Osteoblast (primary cell): ENCODE measurements around the gene MRPS18A. TPM values are rescaled to one million over a fixed set of nuclear protein-coding genes. Genes with fewer than 3 reads are reported as not detected.
"Not testable (repeated sequence)": the region's sequence is repeated elsewhere in the genome, so short reads cannot be mapped to it uniquely, and the experiment has no call there.

Experiments
- DNase-seq: peaks from one replicate; pipeline ENCODE4 v3.0.0; 2011; ENCODE audit warnings: low spot score, mixed read lengths; ENCODE audit not compliant: insufficient read length; ENCODE audit errors: missing footprints
- H2AFZ ChIP-seq: 2 replicates; pipeline ENCODE4 v1.6.0; 2011; ENCODE audit warnings: mild to moderate bottlenecking, low read length
- H3K27ac ChIP-seq: 2 replicates; pipeline ENCODE4 v1.5.1; 2011; ENCODE audit warnings: mild to moderate bottlenecking, low read depth, low read length, moderate library complexity
- H3K27me3 ChIP-seq: 2 replicates; pipeline ENCODE4 v1.6.0; 2012; ENCODE audit warnings: mild to moderate bottlenecking, control low read depth, inconsistent platforms, low read length, moderate library complexity; ENCODE audit not compliant: insufficient read depth
- H3K36me3 ChIP-seq: 2 replicates; pipeline ENCODE4 v1.5.1; 2011; ENCODE audit warnings: mild to moderate bottlenecking, low read length, control low read depth, moderate library complexity; ENCODE audit not compliant: insufficient read depth
- H3K4me1 ChIP-seq: 2 replicates; pipeline ENCODE4 v1.5.1; 2011; ENCODE audit warnings: mild to moderate bottlenecking, low read length, control low read depth, moderate library complexity; ENCODE audit not compliant: insufficient read depth
- H3K4me2 ChIP-seq: 2 replicates; pipeline ENCODE4 v1.6.0; 2011; ENCODE audit warnings: mild to moderate bottlenecking, low read length; ENCODE audit not compliant: insufficient read depth
- H3K4me3 ChIP-seq: fragments of 200-600 bp; sonication (generic); 3 replicates; pipeline ENCODE4 v1.5.1; 2012; ENCODE audit warnings: mild to moderate bottlenecking, low read length, inconsistent platforms; ENCODE audit not compliant: insufficient read depth
- H3K79me2 ChIP-seq: 2 replicates; pipeline ENCODE4 v1.6.0; 2012; ENCODE audit warnings: mild to moderate bottlenecking, low read length, control low read depth, inconsistent platforms; ENCODE audit not compliant: insufficient read depth
- H3K9me3 ChIP-seq: 2 replicates; pipeline ENCODE4 v1.5.1; 2011; ENCODE audit warnings: low read depth, low read length, control low read depth
- H4K20me1 ChIP-seq: 2 replicates; pipeline ENCODE4 v1.6.0; 2012; ENCODE audit warnings: mild to moderate bottlenecking, low read length, control low read depth; ENCODE audit not compliant: insufficient read depth
- total RNA-seq: library from RNA; depleted of rRNA; stranded (reverse); fragments of >200 nt; gene quantifications from 2 replicates; pipeline ENCODE4 v1.2.3, GENCODE V29; 2012
- TF ChIP-seq, protein P1 (sequence below): IDR thresholded peaks from 2 replicates; pipeline ENCODE4 v1.5.1; 2011; ENCODE audit warnings: mild to moderate bottlenecking, low read depth, low read length, moderate library complexity; ENCODE audit errors: extremely low read depth

MRPS18A gene
- total RNA-seq, 1 donor, result 27.5 TPM

DNA sequence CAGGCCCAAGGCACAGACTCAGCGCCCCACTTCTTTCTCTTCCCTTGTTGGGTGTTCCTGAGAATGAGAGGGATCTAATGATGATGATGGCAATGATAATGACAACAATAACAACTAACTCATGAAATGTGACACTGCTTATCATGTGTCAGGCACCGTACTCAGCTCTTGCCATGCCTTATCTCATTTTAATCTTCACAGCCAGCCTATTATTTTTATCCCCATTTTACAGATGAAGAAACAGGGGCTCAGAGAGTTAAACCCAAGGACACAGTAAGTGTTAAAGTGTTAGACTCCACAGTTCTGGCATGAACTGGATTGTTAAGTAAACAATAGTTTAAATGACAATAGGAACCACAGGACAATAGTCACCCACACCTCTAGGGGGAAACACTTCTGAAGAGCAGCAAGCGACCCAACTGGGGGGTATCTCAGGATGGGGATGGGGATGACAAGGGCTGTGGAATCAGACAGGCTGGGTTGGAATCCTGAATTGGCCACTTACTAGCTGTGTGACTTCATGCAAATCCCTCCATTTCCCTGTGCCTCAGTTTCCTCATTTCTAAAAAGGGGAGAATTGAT lies 30.3 kb downstream of the MRPS18A start:
- Histone ChIP-seq H3K4me1 (no peaks in the 10 kb centered on the region), H2AFZ (no peak overlapping the region), H3K4me2 (no peak overlapping the region), H3K27ac (no peak overlapping the region), H3K4me3 (no peak overlapping the region), H3K36me3 (no peaks in the 10 kb centered on the region), H4K20me1 (no peaks in the 10 kb centered on the region), H3K79me2 (no peaks in the 10 kb centered on the region), H3K27me3 (no peaks in the 10 kb centered on the region), H3K9me3 (no peaks in the 10 kb centered on the region)
- TF ChIP-seq, protein P1, sequence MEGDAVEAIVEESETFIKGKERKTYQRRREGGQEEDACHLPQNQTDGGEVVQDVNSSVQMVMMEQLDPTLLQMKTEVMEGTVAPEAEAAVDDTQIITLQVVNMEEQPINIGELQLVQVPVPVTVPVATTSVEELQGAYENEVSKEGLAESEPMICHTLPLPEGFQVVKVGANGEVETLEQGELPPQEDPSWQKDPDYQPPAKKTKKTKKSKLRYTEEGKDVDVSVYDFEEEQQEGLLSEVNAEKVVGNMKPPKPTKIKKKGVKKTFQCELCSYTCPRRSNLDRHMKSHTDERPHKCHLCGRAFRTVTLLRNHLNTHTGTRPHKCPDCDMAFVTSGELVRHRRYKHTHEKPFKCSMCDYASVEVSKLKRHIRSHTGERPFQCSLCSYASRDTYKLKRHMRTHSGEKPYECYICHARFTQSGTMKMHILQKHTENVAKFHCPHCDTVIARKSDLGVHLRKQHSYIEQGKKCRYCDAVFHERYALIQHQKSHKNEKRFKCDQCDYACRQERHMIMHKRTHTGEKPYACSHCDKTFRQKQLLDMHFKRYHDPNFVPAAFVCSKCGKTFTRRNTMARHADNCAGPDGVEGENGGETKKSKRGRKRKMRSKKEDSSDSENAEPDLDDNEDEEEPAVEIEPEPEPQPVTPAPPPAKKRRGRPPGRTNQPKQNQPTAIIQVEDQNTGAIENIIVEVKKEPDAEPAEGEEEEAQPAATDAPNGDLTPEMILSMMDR, result no peak
- no peak for DNase-seq

DNA sequence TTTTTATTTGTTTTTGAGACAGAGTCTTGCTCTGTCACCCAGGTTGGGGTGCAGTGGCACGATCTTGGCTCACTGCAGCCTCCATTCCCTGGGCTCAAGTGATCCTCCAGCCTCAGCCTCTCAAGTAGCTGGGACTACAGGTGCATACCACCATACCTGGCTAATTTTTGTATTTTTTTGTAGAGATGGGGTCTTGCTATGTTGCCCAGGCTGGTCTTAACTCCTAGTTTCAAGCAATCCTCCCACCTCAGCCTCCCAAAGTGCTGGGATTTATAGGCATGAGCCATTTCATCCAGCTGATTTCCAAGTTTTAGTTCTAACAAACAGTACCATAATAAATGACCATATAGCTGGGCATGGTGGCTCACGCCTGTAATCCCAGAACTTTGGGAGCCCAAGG lies 34.8 kb downstream of the MRPS18A start:
- not testable (repeated sequence) for H3K4me3 ChIP-seq, H3K27ac ChIP-seq

DNA sequence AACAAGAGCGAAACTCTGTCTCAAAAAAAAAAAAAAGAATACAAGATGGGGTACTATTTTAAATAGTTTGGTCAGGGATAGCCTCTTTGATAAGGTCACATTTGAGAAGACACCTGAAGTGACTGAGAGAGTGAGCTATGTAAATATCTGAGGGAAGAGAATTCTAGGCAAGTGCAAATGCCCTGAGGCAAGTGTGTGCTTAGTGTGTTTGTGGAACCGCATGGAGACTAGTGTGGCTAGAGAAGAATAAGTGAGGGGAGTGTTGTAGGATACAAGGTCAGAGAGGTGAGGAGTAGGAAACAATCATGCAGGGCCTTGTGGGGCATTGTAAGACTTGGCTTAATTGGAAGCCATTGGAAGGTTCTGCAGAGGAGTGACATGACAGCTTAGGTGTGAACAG lies 39.3 kb downstream of the MRPS18A start:
- no peak overlapping the region for H3K4me3 ChIP-seq
- DNase-seq, result no peak
- no peak overlapping the region for H3K27ac ChIP-seq
- H3K79me2 ChIP-seq, result no peaks in the 10 kb centered on the region
- no peaks in the 10 kb centered on the region for H3K36me3 ChIP-seq
- TF ChIP-seq, protein P1, result no peak
- H3K4me1 ChIP-seq, result no peaks in the 10 kb centered on the region
- H3K9me3 ChIP-seq, result no peaks in the 10 kb centered on the region
- H3K4me2 ChIP-seq, result no peak overlapping the region
- no peaks in the 10 kb centered on the region for H3K27me3 ChIP-seq
- no peak overlapping the region for H2AFZ ChIP-seq
- no peaks in the 10 kb centered on the region for H4K20me1 ChIP-seq

More for the DNA sequence above, 34.8 kb downstream of the MRPS18A start:
- not testable (repeated sequence) for H3K4me2 ChIP-seq, DNase-seq, H4K20me1 ChIP-seq, H3K27me3 ChIP-seq, H3K36me3 ChIP-seq, H3K79me2 ChIP-seq, H3K9me3 ChIP-seq, H2AFZ ChIP-seq, H3K4me1 ChIP-seq

DNA sequence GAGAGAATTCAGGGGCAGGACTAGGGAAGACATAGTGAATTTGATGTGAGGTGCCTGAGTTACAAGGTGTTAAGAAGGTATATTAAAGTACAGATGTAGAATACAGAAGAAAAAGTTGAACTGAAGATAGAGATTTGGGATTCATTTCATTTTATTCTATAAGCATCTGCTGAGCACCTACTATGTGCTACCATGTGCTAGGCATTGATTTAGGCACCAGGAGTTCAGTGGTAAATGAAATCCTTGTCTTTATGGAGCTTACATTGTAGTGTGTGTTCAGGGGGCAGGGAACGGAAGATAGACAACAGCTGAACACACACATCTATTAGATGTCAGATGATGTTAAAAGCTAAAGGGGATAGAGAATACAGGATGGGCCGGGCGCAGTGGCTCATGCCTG lies 40.0 kb downstream of the MRPS18A start:
- no peak overlapping the region for H3K27ac ChIP-seq
- H3K79me2 ChIP-seq, result no peaks in the 10 kb centered on the region
- H2AFZ ChIP-seq, result no peak overlapping the region
- H4K20me1 ChIP-seq, result no peaks in the 10 kb centered on the region
- no peaks in the 10 kb centered on the region for H3K36me3 ChIP-seq
- H3K4me2 ChIP-seq, result no peak overlapping the region
- no peaks in the 10 kb centered on the region for H3K4me1 ChIP-seq
- no peak for DNase-seq
- H3K27me3 ChIP-seq, result no peaks in the 10 kb centered on the region
- H3K4me3 ChIP-seq, result no peak overlapping the region
- TF ChIP-seq, protein P1, result no peak
- H3K9me3 ChIP-seq, result no peaks in the 10 kb centered on the region
